ENCODE results near the gene TEX48. TPM values are rescaled to one million over a fixed set of nuclear protein-coding genes. Genes with fewer than 3 reads are reported as not detected.

The TEX48 gene
- polyA plus RNA-seq, 3 donors, result not detected

GRCh38 chr9:114694146-114694545, 12.2 kb upstream of the TEX48 start:
- no peak for DNase-seq

GRCh38 chr9:114693248-114693855, 11.4 kb upstream of the TEX48 start:
- DNase-seq, result no peak

- no peak for DNase-seq
These were observed 9.9 kb upstream of the TEX48 start for GRCh38 chr9:114691956-114692295.

- no peak for DNase-seq
These were observed 9.3 kb upstream of the TEX48 start for GRCh38 chr9:114691046-114691955.

GRCh38 chr9:114690308-114690707, 8.3 kb upstream of the TEX48 start:
- DNase-seq, result no peak

- no peak for DNase-seq
These were observed 7.8 kb upstream of the TEX48 start for GRCh38 chr9:114689813-114690212.

- DNase-seq, result no peak
These were observed 7.1 kb upstream of the TEX48 start for GRCh38 chr9:114688909-114689610.

GRCh38 chr9:114688379-114688778, 6.4 kb upstream of the TEX48 start:
- no peak for DNase-seq

DNA sequence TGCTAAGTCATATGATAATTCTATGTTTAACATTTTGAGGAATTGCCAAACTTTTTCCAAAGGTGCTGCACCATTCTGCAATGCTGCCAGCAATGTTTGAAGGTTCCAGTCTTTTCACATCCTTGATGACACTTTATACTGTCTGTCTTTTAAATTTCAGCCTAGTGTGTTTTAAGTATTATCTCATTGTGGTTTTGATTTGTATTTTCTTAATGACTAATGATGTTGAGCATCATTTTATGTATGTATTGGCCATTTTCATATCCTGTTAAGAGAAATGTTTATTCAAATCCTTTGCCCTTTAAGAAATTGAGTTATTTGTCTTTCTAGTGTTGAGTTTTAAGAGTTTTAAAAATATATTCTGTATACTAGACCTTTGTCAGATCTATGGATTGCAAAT, 5.0 kb upstream of the TEX48 start:
- no peak for DNase-seq

- DNase-seq, result no peak
These were observed 4.0 kb upstream of the TEX48 start for GRCh38 chr9:114685951-114686350.

- no peak for DNase-seq
These were observed 2.0 kb upstream of the TEX48 start for GRCh38 chr9:114684036-114684435.

- DNase-seq, result no peak
These were observed 854 bp upstream of the TEX48 start for GRCh38 chr9:114682846-114683245.

- no peak for DNase-seq
These were observed 1.6 kb downstream of the TEX48 start for GRCh38 chr9:114680259-114681001.

DNA sequence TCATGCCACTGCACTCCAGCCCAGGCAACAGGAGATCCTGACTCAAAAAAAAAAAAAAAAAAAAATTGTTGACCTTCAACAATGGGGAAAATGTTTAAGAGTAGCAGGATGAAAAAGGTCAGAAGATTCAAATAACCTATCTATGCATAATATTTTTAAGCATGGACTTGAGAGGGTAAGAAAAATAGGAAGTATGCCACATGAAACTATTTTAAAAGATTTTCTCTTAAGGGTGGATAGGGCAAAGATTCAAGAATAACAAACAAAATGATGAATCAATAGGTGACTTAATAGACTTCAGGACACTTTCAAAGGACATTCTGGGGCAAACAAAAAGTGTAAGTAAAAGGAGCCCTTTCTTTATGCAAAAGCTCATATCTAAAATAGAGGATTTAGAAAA, 3.2 kb downstream of the TEX48 start:
- DNase-seq, result no peak

- DNase-seq, result no peak
These were observed 3.9 kb downstream of the TEX48 start for GRCh38 chr9:114678130-114678529.

- peak; percentile 51 for DNase-seq
These were observed 4.6 kb downstream of the TEX48 start for GRCh38 chr9:114677418-114677817.

GRCh38 chr9:114676901-114677300, 5.1 kb downstream of the TEX48 start:
- no peak for DNase-seq

GRCh38 chr9:114674798-114675540, 7.0 kb downstream of the TEX48 start:
- DNase-seq, result no peak

GRCh38 chr9:114674076-114674797, 7.8 kb downstream of the TEX48 start:
- DNase-seq, result no peak

GRCh38 chr9:114671605-114672004, 10.4 kb downstream of the TEX48 start:
- no peak for DNase-seq

GRCh38 chr9:114669961-114670360, 12.0 kb downstream of the TEX48 start:
- DNase-seq, result no peak
